A673 (cell line): ENCODE data around the gene SLC14A1. TPM values are rescaled to one million over a fixed set of nuclear protein-coding genes. Genes with fewer than 3 reads are reported as not detected.

Experiments used
- BruUV-seq: library from RNA; stranded (reverse); fragments of 400-500 nt; replicated peaks from 2 replicates; lab custom pipeline; 2021; lab: Mats Ljungman, UMichigan
- CTCF ChIA-PET: fragments of 300-600 bp; sonication (Branson Sonifier 250); formaldehyde crosslinking; loops from one replicate; lab custom pipeline; 2022; ENCODE audit warnings: antibody characterized with exemption; lab: Charles Lee
- POLR2A ChIA-PET: fragments of 300-600 bp; sonication (Branson Sonifier 250); formaldehyde crosslinking; loops from one replicate; lab custom pipeline; 2022; ENCODE audit warnings: antibody characterized with exemption; ENCODE audit not compliant: low non-redundant PET; lab: Charles Lee
- DNase-seq: peaks from one replicate; pipeline ENCODE4 v3.0.0-alpha.2; 2015; ENCODE audit warnings: low spot score
- H3K27ac ChIP-seq: fragments of 200-600 bp; sonication (generic); 2 replicates; pipeline ENCODE4 v1.5.1; 2016; ENCODE audit warnings: mixed run types, low read depth, mild to moderate bottlenecking, mixed read lengths, antibody characterized with exemption, low read length; ENCODE audit not compliant: poor library complexity, severe bottlenecking
- H3K27me3 ChIP-seq: fragments of 200-600 bp; sonication (generic); replicated peaks from 2 replicates; pipeline ENCODE4 v1.6.1; 2017; ENCODE audit warnings: mixed run types, low read depth, mild to moderate bottlenecking, mixed read lengths, antibody characterized with exemption, low read length; ENCODE audit not compliant: insufficient read depth, poor library complexity
- H3K36me3 ChIP-seq: fragments of 200-600 bp; sonication (generic); 2 replicates; pipeline ENCODE4 v1.6.1; 2016; ENCODE audit warnings: mixed run types, mild to moderate bottlenecking, mixed read lengths, antibody characterized with exemption, low read length; ENCODE audit not compliant: insufficient read depth, poor library complexity, severe bottlenecking
- H3K4me1 ChIP-seq: fragments of 200-600 bp; sonication (generic); 2 replicates; pipeline ENCODE4 v1.6.1; 2017; ENCODE audit warnings: mixed run types, mild to moderate bottlenecking, mixed read lengths, antibody characterized with exemption, low read length; ENCODE audit not compliant: insufficient read depth, poor library complexity, severe bottlenecking
- H3K4me3 ChIP-seq: fragments of 200-600 bp; sonication (generic); 2 replicates; pipeline ENCODE4 v1.5.1; 2016; ENCODE audit warnings: low read depth, mixed run types, mild to moderate bottlenecking, mixed read lengths, low read length; ENCODE audit not compliant: poor library complexity, severe bottlenecking
- H3K9me3 ChIP-seq: fragments of 200-600 bp; sonication (generic); 2 replicates; pipeline ENCODE4 v1.6.1; 2016; ENCODE audit warnings: mixed run types, low read depth, mild to moderate bottlenecking, mixed read lengths, antibody characterized with exemption, low read length; ENCODE audit not compliant: poor library complexity, severe bottlenecking
- CTCF ChIP-seq: fragments of 300-800, 200-600 bp; sonication (generic); conservative IDR thresholded peaks from 2 replicates; pipeline ENCODE4 v1.5.1; 2017; ENCODE audit warnings: low read depth, mild to moderate bottlenecking, antibody characterized with exemption, low read length, moderate library complexity, mixed read lengths
- EZH2 ChIP-seq: fragments of 200-600 bp; sonication (generic); IDR thresholded peaks from 2 replicates; pipeline ENCODE4 v1.6.1; 2017; ENCODE audit warnings: borderline replicate concordance, low read depth, mild to moderate bottlenecking, mixed read lengths, antibody characterized with exemption, low read length; ENCODE audit not compliant: poor library complexity, severe bottlenecking
- intact Hi-C: fragments of 100-400 bp; cut with micrococcal nuclease; formaldehyde crosslinking; loops from one replicate; pipeline ENCODE4 v1.10.0; 2022; ENCODE audit not compliant: unreplicated experiment
- total RNA-seq: library from RNA; stranded (reverse); gene quantifications from 2 replicates; pipeline ENCODE4 v1.2.3, GENCODE V29; 2021

The SLC14A1 gene
- total RNA-seq, 1 experiment from 2014 or later: not detected

GRCh38 chr18:45793264-45793965, 69.4 kb downstream of the SLC14A1 start:
- H3K27ac ChIP-seq: no peak overlapping the region
- no TSS peak for BruUV-seq
- ChIA-PET CTCF (no interaction called here), POLR2A (no interaction called here)
- H3K4me1 ChIP-seq: no peaks in the 10 kb centered on the region
- H3K36me3 ChIP-seq: no peaks in the 10 kb centered on the region
- H3K27me3 ChIP-seq: no peaks in the 10 kb centered on the region
- H3K9me3 ChIP-seq: no peaks in the 10 kb centered on the region
- no peak for DNase-seq
- intact Hi-C loops: no loop called here
- no peak overlapping the region for H3K4me3 ChIP-seq
- TF ChIP-seq CTCF (no peak), EZH2 (no peak)

- ChIA-PET POLR2A (no interaction called here), CTCF (no interaction called here)
- BruUV-seq: no TSS peak
- intact Hi-C loops: no loop called here
- TF ChIP-seq EZH2 (no peak), CTCF (no peak)
- H3K36me3 ChIP-seq: no peaks in the 10 kb centered on the region
- no peaks in the 10 kb centered on the region for H3K27me3 ChIP-seq
- H3K27ac ChIP-seq: no peak overlapping the region
- DNase-seq: no peak
- no peaks in the 10 kb centered on the region for H3K4me1 ChIP-seq
- H3K4me3 ChIP-seq: no peak overlapping the region
- peaks cover 7% of the 10 kb centered on the region for H3K9me3 ChIP-seq
Measured at GRCh38 chr18:45801416-45802004, 77.5 kb downstream of the SLC14A1 start.

Other genes starting within 250 kb of the SLC14A1 start
- not detected in 2 replicates for gene SLC14A2, start 108.7 kb upstream of the SLC14A1 start, total RNA-seq
- 0.85 and 0.92 TPM in 2 replicates for gene SIGLEC15, start 101.5 kb downstream of the SLC14A1 start, total RNA-seq
- gene EPG5, start 243.1 kb downstream of the SLC14A1 start, total RNA-seq: 15.2 and 16.7 TPM in 2 replicates